Common myeloid progenitor, CD34-positive (primary cell): ENCODE measurements around the gene LCN1.

Experiments
- CTCF ChIA-PET: fragments of 350-600 bp; sonication (Branson Sonifier 250); formaldehyde crosslinking; loops from one replicate; lab custom pipeline; 2021; ENCODE audit warnings: antibody characterized with exemption; lab: Charles Lee
- POLR2A ChIA-PET: fragments of 350-600 bp; sonication (Branson Sonifier 250); formaldehyde crosslinking; loops from one replicate; lab custom pipeline; 2021; ENCODE audit warnings: antibody characterized with exemption; lab: Charles Lee
- DNase-seq, 3 donors: peaks; one replicate each; pipeline versions ENCODE4 v3.0.0 to v3.0.0-alpha.2; 2013
- H3K27ac ChIP-seq, 2 experiments: 1 replicate in 1 of 2; 2 replicates in 1 of 2; pipeline ENCODE4 v1.7.0; 2013; ENCODE audit warnings: inconsistent platforms in 2 of 2, low read length in 2 of 2, mild to moderate bottlenecking in 2 of 2, low read depth in 1 of 2, moderate library complexity in 1 of 2; ENCODE audit not compliant: severe bottlenecking in 2 of 2, insufficient read depth in 1 of 2, poor library complexity in 1 of 2
- H3K27me3 ChIP-seq, 5 experiments: replicated peaks in 2 of 5; 1 replicate in 3 of 5; 2 replicates in 2 of 5; pipeline versions ENCODE4 v1.6.1 to v1.7.0; 2013; ENCODE audit warnings: low read length in 4 of 5, mild to moderate bottlenecking in 2 of 5, moderate library complexity in 2 of 5, inconsistent platforms in 1 of 5; ENCODE audit not compliant: insufficient read depth in 5 of 5, control insufficient read depth in 4 of 5
- H3K36me3 ChIP-seq, 4 experiments: 1 replicate in 2 of 4; 2 replicates in 2 of 4; pipeline versions ENCODE4 v1.6.1 to v1.7.0; 2013; ENCODE audit warnings: low read length in 3 of 4, control low read depth in 1 of 4, mild to moderate bottlenecking in 1 of 4; ENCODE audit not compliant: control insufficient read depth in 4 of 4, insufficient read depth in 4 of 4
- H3K4me1 ChIP-seq, 4 experiments: 1 replicate in 3 of 4; 2 replicates in 1 of 4; pipeline versions ENCODE4 v1.6.1 to v1.7.1; 2013; ENCODE audit warnings: low read length in 3 of 4, mild to moderate bottlenecking in 3 of 4, control low read depth in 1 of 4, inconsistent platforms in 1 of 4, moderate library complexity in 1 of 4; ENCODE audit not compliant: control insufficient read depth in 4 of 4, insufficient read depth in 4 of 4; ENCODE audit errors: control extremely low read depth in 1 of 4
- H3K4me3 ChIP-seq, 7 experiments: 1 replicate in 4 of 7; 2 replicates in 3 of 7; pipeline versions ENCODE4 v1.5.1 to v1.7.0; 2013; ENCODE audit warnings: mild to moderate bottlenecking in 7 of 7, low read length in 6 of 7, moderate library complexity in 6 of 7, inconsistent platforms in 2 of 7, low read depth in 2 of 7, control low read depth in 1 of 7; ENCODE audit not compliant: insufficient read depth in 4 of 7, control insufficient read depth in 1 of 7; ENCODE audit errors: extremely low read depth in 1 of 7
- H3K9me3 ChIP-seq, 5 experiments: 1 replicate in 4 of 5; 2 replicates in 1 of 5; pipeline versions ENCODE4 v1.6.1 to v1.7.1; 2013; ENCODE audit warnings: low read length in 4 of 5, mild to moderate bottlenecking in 2 of 5, inconsistent platforms in 1 of 5, low read depth in 1 of 5, moderate library complexity in 1 of 5; ENCODE audit not compliant: control insufficient read depth in 4 of 5, insufficient read depth in 2 of 5; ENCODE audit errors: control extremely low read depth in 1 of 5
- WGBS: methylation state at CpG from one replicate; pipeline ENCODE4 v1.1.5; 2013; ENCODE audit not compliant: insufficient coverage; 5-methylcytosine and 5-hydroxymethylcytosine counted together

Gene LCN1

DNA sequence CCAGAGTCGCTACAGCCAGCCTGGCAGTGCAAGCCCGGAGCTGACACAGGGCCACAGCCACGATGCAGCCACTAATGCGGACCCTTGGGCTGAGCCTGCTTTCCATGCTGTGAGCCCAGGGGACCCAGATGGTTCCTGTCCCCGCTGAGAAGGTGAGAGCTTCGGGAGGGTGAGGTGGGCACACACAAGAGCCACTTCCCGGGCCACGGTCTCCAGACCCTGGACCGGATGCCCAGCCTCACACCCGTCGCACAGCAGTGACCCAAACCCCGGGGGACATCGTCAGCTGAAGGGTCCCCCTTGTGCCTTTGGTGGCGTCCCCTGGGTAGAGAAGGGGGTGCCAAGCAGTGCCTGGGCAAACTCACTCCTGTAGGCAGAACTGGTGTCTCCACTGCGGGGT, 53.7 kb downstream of the LCN1 start:
- Histone ChIP-seq H3K36me3 (no peaks in the 10 kb centered on the region), H3K27ac (no peak overlapping the region), H3K4me3 (no peak overlapping the region), H3K27me3 (peaks cover 0 to 26% (median 0%) of the 10 kb centered on the region in 5 experiments), H3K4me1 (no peaks in the 10 kb centered on the region), H3K9me3 (no peaks in the 10 kb centered on the region)
- POLR2A ChIA-PET, result no interaction called here
- CTCF ChIA-PET, result no interaction called here
- DNase-seq, result no peak
- 94% methylated on average over 13 of the region's 15 CpGs for WGBS
